Stomach (tissue), 9 donors: ENCODE results near the gene U2AF1L4. TPM values are rescaled to one million over a fixed set of nuclear protein-coding genes. Genes with fewer than 3 reads are reported as not detected.

Source experiments
- DNase-seq, 2 donors: peaks; one replicate each; pipeline versions ENCODE4 v3.0.0 to v3.0.0-alpha.2; 2013 to 2019
- H3K27ac ChIP-seq, 5 donors: fragments of 200-600 bp in 4 of 5; sonication (generic) in 4 of 5; one replicate each; pipeline ENCODE4 v1.5.1; 2013 to 2019; ENCODE audit warnings: mild to moderate bottlenecking in 1 of 5, moderate library complexity in 1 of 5
- H3K27me3 ChIP-seq, 3 donors: fragments of 200-600 bp; sonication (generic); one replicate each; pipeline ENCODE4 v1.5.1; 2017 to 2019; ENCODE audit warnings: mixed run types in 1 of 3
- H3K36me3 ChIP-seq, 4 donors: fragments of 200-600 bp; sonication (generic); 1 replicate in 3 of 4; 2 replicates in 1 of 4; pipeline ENCODE4 v1.5.1; 2016 to 2019
- H3K4me1 ChIP-seq, 4 donors: fragments of 200-600 bp; sonication (generic); one replicate each; pipeline ENCODE4 v1.5.1; 2016 to 2019
- H3K4me3 ChIP-seq, 4 donors: fragments of 200-600 bp; sonication (generic) in 3 of 4; one replicate each; pipeline ENCODE4 v1.5.1; 2016 to 2019; ENCODE audit warnings: mild to moderate bottlenecking in 1 of 4
- H3K9me3 ChIP-seq, 4 donors: fragments of 200-600 bp; sonication (generic); one replicate each; pipeline ENCODE4 v1.5.1; 2016 to 2019
- CTCF ChIP-seq, 7 experiments: fragments of 450-650 bp in 4 of 7; fragments of 200-600 bp in 3 of 7; sonication (generic) in 3 of 7; IDR thresholded peaks; one replicate each; pipeline ENCODE4 v1.5.1; 2016 to 2019; ENCODE audit warnings: antibody characterized with exemption in 7 of 7, control low read depth in 2 of 7, mild to moderate bottlenecking in 1 of 7
- EP300 ChIP-seq: sonication (generic); formaldehyde crosslinking; IDR thresholded peaks from one replicate; pipeline ENCODE4 v1.6.1; 2017; ENCODE audit warnings: antibody characterized with exemption
- POLR2A ChIP-seq, 4 donors: fragments of 450-650 bp; IDR thresholded peaks; one replicate each; pipeline ENCODE4 v1.6.1; 2016; ENCODE audit warnings: antibody characterized with exemption in 4 of 4, control low read depth in 2 of 4, mild to moderate bottlenecking in 1 of 4, moderate library complexity in 1 of 4
- POLR2AphosphoS5 ChIP-seq, 3 donors: sonication (generic); formaldehyde crosslinking; IDR thresholded peaks; one replicate each; pipeline ENCODE4 v1.6.1; 2016; ENCODE audit warnings: antibody characterized with exemption in 3 of 3
- WGBS, 5 donors: extraction: QIAGEN DNeasy Blood & Tissue Kit in 3 of 5; methylation state at CpG; one replicate each; pipeline versions ENCODE4 v1.1.5 to v1.1.7; 2013 to 2018; 5-methylcytosine and 5-hydroxymethylcytosine counted together
- intact Hi-C: fragments of 100-400 bp; cut with DNase I; formaldehyde crosslinking; loops from one replicate; pipeline ENCODE4 v1.15.1; 2023; ENCODE audit warnings: low total_unique reads
- polyA plus RNA-seq, 3 donors: library from polyadenylated mRNA; stranded (reverse); fragments of 200-250 nt; gene quantifications; one replicate each; pipeline ENCODE4 v1.2.3, GENCODE V29; 2013
- total RNA-seq, 5 donors: library from RNA; depleted of rRNA; stranded (reverse); fragments of >200 nt; gene quantifications; one replicate each; pipeline versions ENCODE4 v1.1.0 to v1.2.3, GENCODE V29; 2014 to 2016
- donor health status: healthy with polysubstance abuse.
- donor health status: Bipolar disorder and iron deficiency.
- donor health status: healthy.

U2AF1L4 gene
- total and polyA plus RNA-seq, 8 donors, result 11.4 to 98.0 (median 48.9) TPM

- 86 to 95% (median 90%) methylated on average over 17 to 20 of the region's 20 CpGs for WGBS, 5 donors
- Histone ChIP-seq H3K27me3 (peaks cover 0 to 16% (median 0%) of the 10 kb centered on the region in 3 donors), H3K9me3 (no peaks in the 10 kb centered on the region), H3K4me1 (peaks cover 41 to 67% (median 52%) of the 10 kb centered on the region in 4 donors), H3K4me3 (no peak overlapping the region), H3K27ac (peak overlapping the region in 4 of 5 donors; percentile 91 to 99 (median 98)), H3K36me3 (peaks cover 16 to 38% (median 32%) of the 10 kb centered on the region in 4 donors)
- DNase-seq, result no peak
- intact Hi-C loops, result no loop called here
- TF ChIP-seq POLR2AphosphoS5 (IDR thresholded peaks at IDR 0.05) (no peak), CTCF (IDR thresholded peaks at IDR 0.05) (no peak), POLR2A (IDR thresholded peaks at IDR 0.05) (no peak), EP300 (no peak)
These were observed 8.6 kb upstream of the U2AF1L4 start for GRCh38 chr19:35753634-35754369.

GRCh38 chr19:35752746-35753350, 7.6 kb upstream of the U2AF1L4 start:
- DNase-seq, result peak in 1 of 2 donors; percentile 4
- H3K4me3 ChIP-seq, result no peak overlapping the region
- 96% methylated on average over 9 to 20 of the region's 20 CpGs for WGBS, 5 donors
- H3K36me3 ChIP-seq, result peaks cover 16 to 38% (median 32%) of the 10 kb centered on the region in 4 donors
- H3K9me3 ChIP-seq, result no peaks in the 10 kb centered on the region
- intact Hi-C loops, result no loop called here
- peaks cover 0 to 16% (median 0%) of the 10 kb centered on the region in 3 donors for H3K27me3 ChIP-seq
- peaks cover 42 to 66% (median 52%) of the 10 kb centered on the region in 4 donors for H3K4me1 ChIP-seq
- no peak for TF ChIP-seq POLR2A (IDR thresholded peaks at IDR 0.05)
- TF ChIP-seq EP300, result no peak
- TF ChIP-seq POLR2AphosphoS5 (IDR thresholded peaks at IDR 0.05), result no peak
- no peak for TF ChIP-seq CTCF (IDR thresholded peaks at IDR 0.05)
- H3K27ac ChIP-seq, result peak overlapping the region in 2 of 5 donors; percentile 98 to 99

DNA sequence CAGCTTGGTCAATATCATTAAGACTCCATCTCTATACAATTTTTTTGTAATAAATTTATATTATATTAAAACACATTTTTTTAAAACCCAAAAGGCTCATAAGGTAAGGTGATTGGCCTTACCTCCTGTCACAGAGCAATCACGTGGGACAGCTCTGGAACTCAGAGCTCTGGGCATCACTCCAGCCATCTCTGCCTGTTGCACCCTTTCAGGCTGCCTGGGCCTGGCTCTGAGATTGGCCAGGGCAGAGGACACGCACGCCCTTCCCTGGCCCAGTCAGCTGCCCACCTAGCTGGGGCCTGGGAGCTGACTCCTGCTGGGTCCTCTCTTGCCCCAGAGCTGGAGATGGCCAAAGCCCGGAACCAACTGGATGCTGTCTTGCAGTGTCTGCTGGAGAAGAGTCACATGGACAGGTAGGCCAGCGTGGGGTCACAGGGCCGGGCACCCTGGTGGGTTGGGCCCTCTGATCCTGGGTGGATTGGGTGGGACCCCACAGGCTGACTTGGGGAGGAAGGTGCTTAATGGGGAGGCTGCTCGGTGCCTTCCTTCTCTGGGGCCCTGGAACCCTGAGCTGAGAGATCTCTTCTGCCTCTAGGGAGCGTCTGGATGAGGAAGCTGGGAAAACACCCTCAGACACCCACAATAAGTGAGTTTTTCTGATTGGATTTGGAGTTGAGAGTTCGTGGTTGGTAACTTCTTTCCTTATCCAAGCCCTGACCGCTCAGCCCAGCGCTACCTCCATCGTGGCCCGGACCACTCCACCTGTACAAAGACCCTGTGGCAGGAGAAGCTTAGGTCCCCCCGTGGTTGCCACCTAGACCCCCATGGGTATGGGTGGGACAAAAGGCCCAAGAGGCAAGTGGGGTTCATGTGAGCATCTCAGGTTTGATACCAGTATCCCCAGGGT, 6.9 kb upstream of the U2AF1L4 start:
- intact Hi-C loops, result no loop called here
- Histone ChIP-seq H3K9me3 (no peaks in the 10 kb centered on the region), H3K27ac (peak overlapping the region in 1 of 5 donors; percentile 99), H3K4me1 (peaks cover 40 to 66% (median 52%) of the 10 kb centered on the region in 4 donors), H3K4me3 (no peak overlapping the region), H3K27me3 (peaks cover 0 to 16% (median 0%) of the 10 kb centered on the region in 3 donors), H3K36me3 (peaks cover 16 to 38% (median 32%) of the 10 kb centered on the region in 4 donors)
- WGBS, 5 donors, result 88 to 92% (median 91%) methylated on average over 11 to 14 of the region's 14 CpGs
- DNase-seq, result peak in 1 of 2 donors; percentile 2
- TF ChIP-seq POLR2A (IDR thresholded peaks at IDR 0.05) (no peak), EP300 (no peak), POLR2AphosphoS5 (IDR thresholded peaks at IDR 0.05) (no peak), CTCF (IDR thresholded peaks at IDR 0.05) (no peak)

DNA sequence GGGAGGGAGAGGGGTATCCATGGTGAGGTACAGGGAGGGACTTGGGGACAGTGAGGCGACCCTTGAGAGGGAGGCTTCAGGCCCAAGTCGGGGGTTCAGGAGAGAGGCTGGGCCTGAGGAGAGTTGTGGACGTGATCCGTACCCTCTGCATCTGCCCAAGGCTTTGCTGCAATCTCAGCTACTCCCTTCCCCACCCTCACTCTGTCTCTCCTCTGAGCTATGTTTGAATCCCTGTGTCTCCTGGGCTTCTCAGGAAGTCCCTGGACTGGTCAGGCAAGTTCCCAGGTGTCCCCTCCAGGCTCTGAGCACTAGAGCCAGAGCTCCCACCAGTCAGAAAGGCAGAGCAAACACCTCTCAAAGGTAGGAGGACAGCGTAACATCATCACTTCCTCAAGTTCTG, 4.9 kb upstream of the U2AF1L4 start:
- Histone ChIP-seq H3K36me3 (peaks cover 16 to 38% (median 32%) of the 10 kb centered on the region in 4 donors), H3K27ac (peak overlapping the region in 2 of 5 donors; percentile 6 to 88), H3K27me3 (no peaks in the 10 kb centered on the region), H3K4me1 (peaks cover 32 to 61% (median 46%) of the 10 kb centered on the region in 4 donors), H3K4me3 (no peak overlapping the region), H3K9me3 (no peaks in the 10 kb centered on the region)
- 86 to 98% (median 93%) methylated on average over 4 to 5 of the region's 5 CpGs for WGBS, 5 donors
- DNase-seq, result peak in 1 of 2 donors; percentile 11
- TF ChIP-seq CTCF (IDR thresholded peaks at IDR 0.05) (no peak), POLR2AphosphoS5 (IDR thresholded peaks at IDR 0.05) (no peak), POLR2A (IDR thresholded peaks at IDR 0.05) (no peak), EP300 (no peak)
- intact Hi-C loops, result no loop called here
